ENCODE data around the gene MFSD6. TPM values are rescaled to one million over a fixed set of nuclear protein-coding genes. Genes with fewer than 3 reads are reported as not detected.

MFSD6 gene
- total and polyA plus RNA-seq, 4 donors: 15.0 to 52.0 (median 42.3) TPM

DNA sequence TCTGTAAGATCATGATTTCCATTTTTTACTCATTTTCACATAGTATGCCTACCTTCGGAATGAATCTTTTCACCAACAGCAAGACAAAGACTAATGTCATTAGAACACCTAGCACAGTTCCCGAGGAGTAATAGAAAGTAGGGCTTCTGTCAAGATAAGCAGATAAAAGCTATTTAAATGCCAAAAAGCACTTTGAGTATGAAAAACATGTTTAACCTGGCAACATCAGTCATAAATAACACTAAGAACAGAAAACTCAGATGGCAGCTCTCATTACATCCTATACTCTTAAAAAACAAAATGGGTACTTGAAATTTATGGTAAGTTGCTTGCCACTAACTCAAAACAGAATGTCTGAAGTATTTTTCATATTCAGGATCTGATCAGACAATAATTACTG is 109.3 kb downstream of the MFSD6 start:
- WGBS (ENCODE audit: insufficient coverage): no CpG with 5 or more reads among the region's 2 CpGs
- Histone ChIP-seq H3K4me3 (ENCODE audit: low read depth, low read length) (no peak overlapping the region), H3K9me3 (ENCODE audit: control insufficient read depth, insufficient read depth, low read length) (no peaks in the 10 kb centered on the region), H3K27ac (ENCODE audit: low read depth, low read length) (no peak overlapping the region), H3K27me3 (ENCODE audit: control insufficient read depth, insufficient read depth, low read length) (no peaks in the 10 kb centered on the region), H3K36me3 (ENCODE audit: control insufficient read depth, insufficient read depth, low read length) (no peaks in the 10 kb centered on the region), H3K4me1 (ENCODE audit: control insufficient read depth, insufficient read depth, low read length) (no peaks in the 10 kb centered on the region)
- DNase-seq (ENCODE audit: low read depth in 4 of 6, low spot score in 6 of 6): no peak

DNA sequence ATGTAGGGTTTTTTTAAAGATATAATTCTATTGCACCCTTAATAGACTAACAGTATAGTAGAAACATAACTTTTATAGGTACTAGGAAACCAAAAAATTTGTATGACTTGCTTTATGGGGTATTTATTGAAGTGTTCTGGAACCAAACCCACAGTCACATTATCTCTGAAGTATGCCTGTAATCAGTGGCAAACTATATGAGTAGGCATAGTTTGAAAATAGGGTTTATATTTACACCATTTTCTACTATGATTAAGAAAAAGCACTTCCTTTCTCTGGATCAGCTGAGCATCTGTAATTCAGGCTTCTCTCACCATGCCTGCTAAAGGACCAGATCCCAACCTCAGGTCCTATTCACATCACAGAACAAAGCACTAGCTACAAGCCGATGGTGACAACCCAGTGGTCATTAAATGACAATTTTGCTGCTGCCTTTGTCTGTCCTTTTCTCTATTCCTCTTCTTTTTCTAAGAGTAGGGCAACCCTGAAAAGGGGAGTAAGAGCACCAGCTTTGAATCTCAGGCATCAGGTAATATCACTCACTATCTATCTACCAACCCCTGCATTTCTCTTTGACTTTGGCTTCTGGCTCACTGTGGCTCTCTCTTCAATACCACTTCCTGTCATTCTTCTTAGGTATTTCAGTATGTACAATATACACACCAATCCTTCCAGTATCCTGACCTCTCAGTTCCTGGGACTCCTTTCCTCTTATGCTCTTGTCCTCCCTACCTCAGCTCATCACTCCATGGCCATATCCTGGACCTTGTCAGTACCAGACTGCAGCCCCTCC is 112.0 kb downstream of the MFSD6 start:
- 29% methylated on average over 1 of the region's 1 CpG for WGBS (ENCODE audit: insufficient coverage)
- no peak overlapping the region for H3K4me3 ChIP-seq (ENCODE audit: low read depth, low read length)
- no peaks in the 10 kb centered on the region for H3K9me3 ChIP-seq (ENCODE audit: control insufficient read depth, insufficient read depth, low read length)
- no peak overlapping the region for H3K27ac ChIP-seq (ENCODE audit: low read depth, low read length)
- H3K27me3 ChIP-seq (ENCODE audit: control insufficient read depth, insufficient read depth, low read length): no peaks in the 10 kb centered on the region
- no peaks in the 10 kb centered on the region for H3K4me1 ChIP-seq (ENCODE audit: control insufficient read depth, insufficient read depth, low read length)
- no peak for DNase-seq (ENCODE audit: low read depth in 4 of 6, low spot score in 6 of 6)
- no peaks in the 10 kb centered on the region for H3K36me3 ChIP-seq (ENCODE audit: control insufficient read depth, insufficient read depth, low read length)

DNA sequence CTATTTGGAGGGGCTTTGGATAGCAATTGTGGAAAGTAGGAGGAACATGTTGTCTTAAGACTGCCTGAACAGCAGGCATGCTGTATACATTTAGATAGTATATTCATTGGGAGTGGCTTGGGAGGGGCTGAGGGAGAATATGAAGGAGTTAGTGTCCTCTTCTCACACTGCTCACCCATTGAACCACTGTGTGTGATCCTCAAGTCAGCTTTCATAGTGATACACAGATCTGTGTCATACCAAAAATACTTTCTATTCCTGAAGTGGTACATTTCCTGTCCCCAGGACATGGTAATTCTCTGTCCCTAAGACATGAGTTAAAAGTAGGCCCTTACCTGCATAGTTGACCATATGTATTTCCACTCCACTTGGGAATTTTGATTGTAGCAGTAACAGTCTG is 116.8 kb downstream of the MFSD6 start:
- Histone ChIP-seq H3K27ac (ENCODE audit: low read depth, low read length) (no peak overlapping the region), H3K4me3 (ENCODE audit: low read depth, low read length) (no peak overlapping the region), H3K36me3 (ENCODE audit: control insufficient read depth, insufficient read depth, low read length) (no peaks in the 10 kb centered on the region), H3K27me3 (ENCODE audit: control insufficient read depth, insufficient read depth, low read length) (no peaks in the 10 kb centered on the region), H3K9me3 (ENCODE audit: control insufficient read depth, insufficient read depth, low read length) (no peaks in the 10 kb centered on the region), H3K4me1 (ENCODE audit: control insufficient read depth, insufficient read depth, low read length) (no peaks in the 10 kb centered on the region)
- no peak for DNase-seq (ENCODE audit: low read depth in 4 of 6, low spot score in 6 of 6)

DNA sequence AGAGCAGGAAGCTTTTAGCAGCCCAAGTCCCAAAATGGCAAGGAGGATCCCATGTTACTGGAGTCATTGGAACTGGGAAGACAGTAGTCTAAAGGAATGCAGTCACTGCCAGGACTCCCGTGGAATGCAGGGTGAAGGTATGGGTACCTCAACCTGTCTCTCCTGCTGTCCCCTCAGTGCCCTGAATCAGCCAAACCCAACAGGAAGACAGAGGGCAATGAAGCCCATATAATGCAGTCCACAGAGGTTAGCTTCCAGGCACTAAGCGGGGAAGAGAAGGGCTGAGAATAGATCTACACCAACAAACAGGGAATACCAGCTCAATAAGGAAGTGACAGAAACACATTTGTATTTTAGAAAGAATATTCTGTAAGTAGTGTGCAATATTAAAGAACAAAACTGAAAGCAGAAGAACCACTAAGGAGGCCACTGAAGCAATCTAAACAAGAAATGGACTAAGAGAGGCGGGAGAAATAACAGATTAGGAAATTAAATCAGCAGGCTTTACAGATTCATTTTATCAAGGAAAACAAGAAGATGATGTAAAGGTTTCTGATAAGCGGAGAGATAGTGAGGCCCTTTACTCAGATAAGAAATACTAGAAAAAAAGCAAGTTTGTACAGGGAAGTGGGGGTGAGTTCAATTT is 118.1 kb downstream of the MFSD6 start:
- WGBS (ENCODE audit: insufficient coverage): 81% methylated on average over 3 of the region's 4 CpGs
- Histone ChIP-seq H3K4me3 (ENCODE audit: low read depth, low read length) (no peak overlapping the region), H3K36me3 (ENCODE audit: control insufficient read depth, insufficient read depth, low read length) (no peaks in the 10 kb centered on the region), H3K9me3 (ENCODE audit: control insufficient read depth, insufficient read depth, low read length) (no peaks in the 10 kb centered on the region), H3K27ac (ENCODE audit: low read depth, low read length) (no peak overlapping the region), H3K4me1 (ENCODE audit: control insufficient read depth, insufficient read depth, low read length) (no peaks in the 10 kb centered on the region), H3K27me3 (ENCODE audit: control insufficient read depth, insufficient read depth, low read length) (no peaks in the 10 kb centered on the region)
- DNase-seq (ENCODE audit: low read depth in 4 of 6, low spot score in 6 of 6): no peak

DNA sequence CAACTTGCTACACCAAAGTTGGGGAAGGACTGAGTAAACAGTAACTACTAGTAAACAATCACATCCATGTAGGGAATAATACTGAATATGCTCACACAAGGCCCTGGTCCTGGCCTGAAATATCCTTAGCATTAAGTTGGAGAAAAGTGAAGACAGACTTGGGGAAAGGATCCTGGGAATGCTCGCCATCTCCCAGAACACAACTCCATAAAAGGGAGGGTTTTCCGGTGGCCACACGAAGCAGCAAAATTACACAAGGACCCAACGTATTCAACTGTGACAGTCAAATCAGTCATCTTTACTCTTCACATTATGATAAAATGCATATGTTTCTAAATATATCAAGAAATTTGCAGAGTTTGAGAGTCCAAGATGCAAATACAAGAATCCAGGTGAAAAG is 119.1 kb downstream of the MFSD6 start:
- no peak overlapping the region for H3K4me3 ChIP-seq (ENCODE audit: low read depth, low read length)
- no peaks in the 10 kb centered on the region for H3K36me3 ChIP-seq (ENCODE audit: control insufficient read depth, insufficient read depth, low read length)
- no peak overlapping the region for H3K27ac ChIP-seq (ENCODE audit: low read depth, low read length)
- H3K9me3 ChIP-seq (ENCODE audit: control insufficient read depth, insufficient read depth, low read length): no peaks in the 10 kb centered on the region
- no peaks in the 10 kb centered on the region for H3K4me1 ChIP-seq (ENCODE audit: control insufficient read depth, insufficient read depth, low read length)
- DNase-seq (ENCODE audit: low read depth in 4 of 6, low spot score in 6 of 6): no peak
- no CpG with 5 or more reads among the region's 4 CpGs for WGBS (ENCODE audit: insufficient coverage)
- H3K27me3 ChIP-seq (ENCODE audit: control insufficient read depth, insufficient read depth, low read length): no peaks in the 10 kb centered on the region

DNA sequence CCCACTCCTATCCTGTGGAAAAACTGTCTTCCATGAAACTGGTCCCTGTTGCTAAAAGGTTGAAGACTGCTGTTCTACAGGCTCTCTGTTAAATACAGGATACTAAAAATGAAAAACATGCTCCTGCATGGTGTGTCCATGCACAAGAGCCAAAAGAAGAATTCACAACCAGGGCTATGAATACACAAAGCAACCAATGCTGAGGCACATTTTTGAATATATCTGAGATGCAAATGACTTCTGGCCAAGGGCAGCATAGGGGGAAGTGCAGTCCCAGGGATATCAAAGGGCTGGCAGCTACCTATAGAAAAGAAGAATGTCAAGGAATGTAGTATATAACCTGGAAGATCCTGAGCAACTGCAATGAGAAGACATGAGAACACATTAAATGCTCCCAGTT is 119.8 kb downstream of the MFSD6 start:
- Histone ChIP-seq H3K27ac (ENCODE audit: low read depth, low read length) (no peak overlapping the region), H3K4me1 (ENCODE audit: control insufficient read depth, insufficient read depth, low read length) (no peaks in the 10 kb centered on the region), H3K9me3 (ENCODE audit: control insufficient read depth, insufficient read depth, low read length) (no peaks in the 10 kb centered on the region), H3K27me3 (ENCODE audit: control insufficient read depth, insufficient read depth, low read length) (no peaks in the 10 kb centered on the region), H3K36me3 (ENCODE audit: control insufficient read depth, insufficient read depth, low read length) (no peaks in the 10 kb centered on the region), H3K4me3 (ENCODE audit: low read depth, low read length) (no peak overlapping the region)
- DNase-seq (ENCODE audit: low read depth in 4 of 6, low spot score in 6 of 6): no peak

DNA sequence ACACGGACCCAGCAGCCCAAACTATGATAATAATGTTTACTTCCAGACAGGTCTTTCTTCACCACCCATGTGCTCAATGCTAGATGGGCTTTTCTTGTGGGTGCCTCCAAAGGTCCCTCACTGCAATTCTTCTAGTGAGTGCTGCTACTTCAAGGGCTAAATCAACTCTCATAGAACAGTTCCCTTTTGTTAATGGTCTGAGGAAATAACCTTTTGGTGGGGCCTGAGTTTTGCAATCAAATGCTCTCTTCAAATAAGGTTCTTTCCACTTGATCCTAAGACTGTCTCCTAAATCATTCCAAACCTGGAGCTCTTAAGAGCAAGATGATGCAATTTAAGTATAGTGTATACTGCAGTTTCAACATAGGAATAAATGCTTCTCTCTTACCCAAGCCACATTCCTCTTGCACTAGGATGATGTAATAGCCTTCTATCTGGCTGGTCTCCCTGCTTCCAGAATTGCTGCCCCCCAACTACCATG is 120.4 kb downstream of the MFSD6 start:
- Histone ChIP-seq H3K36me3 (ENCODE audit: control insufficient read depth, insufficient read depth, low read length) (no peaks in the 10 kb centered on the region), H3K4me3 (ENCODE audit: low read depth, low read length) (no peak overlapping the region), H3K27ac (ENCODE audit: low read depth, low read length) (no peak overlapping the region), H3K9me3 (ENCODE audit: control insufficient read depth, insufficient read depth, low read length) (no peaks in the 10 kb centered on the region), H3K27me3 (ENCODE audit: control insufficient read depth, insufficient read depth, low read length) (no peaks in the 10 kb centered on the region), H3K4me1 (ENCODE audit: control insufficient read depth, insufficient read depth, low read length) (no peaks in the 10 kb centered on the region)
- WGBS (ENCODE audit: insufficient coverage): 60% methylated on average over 1 of the region's 1 CpG
- DNase-seq (ENCODE audit: low read depth in 4 of 6, low spot score in 6 of 6): no peak

DNA sequence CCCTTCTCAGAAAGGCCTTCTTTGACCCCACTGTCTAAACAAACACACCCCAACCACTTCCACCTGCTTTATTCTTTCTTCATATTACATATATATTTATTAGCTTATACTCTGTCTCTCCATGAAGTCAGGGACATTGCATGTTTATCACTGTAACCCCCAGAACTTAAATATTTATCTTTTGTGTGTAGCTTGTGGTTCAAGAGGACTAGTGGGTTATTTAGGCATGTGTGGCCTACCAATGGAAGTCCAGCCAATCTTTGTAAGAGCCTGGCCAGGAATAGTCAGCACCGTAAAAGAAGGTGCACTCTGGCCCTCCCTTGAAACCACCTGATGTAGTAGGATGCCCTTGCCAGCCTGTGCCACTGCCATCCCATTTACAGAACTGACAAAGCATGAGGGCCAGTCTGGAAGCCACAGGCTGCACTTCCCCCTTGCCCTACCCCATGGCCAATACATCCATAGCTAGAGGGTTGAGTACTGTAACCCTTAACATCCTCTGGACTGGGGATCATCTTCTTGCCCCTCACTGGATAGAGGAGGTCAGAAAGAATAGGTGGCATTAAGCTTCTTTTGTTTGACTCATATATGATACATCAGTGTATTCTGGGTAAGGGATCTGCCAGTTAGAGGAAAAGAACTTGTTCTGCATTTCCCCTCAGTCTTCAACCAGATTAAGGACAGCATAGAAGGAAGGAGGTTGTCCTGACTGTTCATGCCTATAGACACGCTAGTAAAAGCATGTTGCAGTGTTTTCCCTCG is 121.5 kb downstream of the MFSD6 start:
- H3K27me3 ChIP-seq (ENCODE audit: control insufficient read depth, insufficient read depth, low read length): no peaks in the 10 kb centered on the region
- H3K36me3 ChIP-seq (ENCODE audit: control insufficient read depth, insufficient read depth, low read length): no peaks in the 10 kb centered on the region
- peaks cover 7% of the 10 kb centered on the region for H3K4me1 ChIP-seq (ENCODE audit: control insufficient read depth, insufficient read depth, low read length)
- H3K9me3 ChIP-seq (ENCODE audit: control insufficient read depth, insufficient read depth, low read length): no peaks in the 10 kb centered on the region
- DNase-seq (ENCODE audit: low read depth in 4 of 6, low spot score in 6 of 6): no peak
- H3K27ac ChIP-seq (ENCODE audit: low read depth, low read length): no peak overlapping the region
- H3K4me3 ChIP-seq (ENCODE audit: low read depth, low read length): no peak overlapping the region
- 80% methylated on average over 2 of the region's 3 CpGs for WGBS (ENCODE audit: insufficient coverage)

DNA sequence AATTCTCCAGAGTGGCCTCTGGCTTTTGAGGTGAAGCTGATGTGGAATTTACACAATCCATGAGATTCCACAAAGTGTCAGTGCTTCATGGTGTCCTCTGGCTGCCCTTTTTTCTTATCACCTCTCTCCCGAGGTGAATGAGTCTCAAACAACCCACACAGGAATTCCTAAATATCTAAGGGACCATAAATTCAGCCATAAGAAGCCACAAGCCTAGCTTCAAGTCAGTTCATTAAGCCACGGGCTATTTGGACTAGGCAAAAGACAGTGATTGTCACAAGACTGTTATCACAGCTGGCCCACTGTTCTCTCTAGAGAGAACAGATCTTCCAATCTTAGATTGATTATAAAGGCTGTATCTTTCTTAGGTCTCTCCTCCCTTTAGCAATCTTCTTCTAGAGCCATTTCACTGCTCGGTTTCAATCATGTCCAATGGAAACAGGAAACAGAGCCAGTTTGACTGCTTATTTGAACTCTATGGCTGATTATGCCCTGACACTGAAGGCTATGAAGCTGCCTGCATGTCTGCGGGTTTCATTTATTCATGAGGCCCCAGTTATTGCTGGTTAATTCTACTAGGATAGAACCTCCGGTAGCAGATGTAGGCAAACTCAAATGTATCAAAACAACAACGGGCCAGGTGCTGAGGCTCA is 122.2 kb downstream of the MFSD6 start:
- H3K27ac ChIP-seq (ENCODE audit: low read depth, low read length): no peak overlapping the region
- WGBS (ENCODE audit: insufficient coverage): 45% methylated on average over 5 of the region's 6 CpGs
- peak in 2 of 6 donors; percentile 27 to 44 for DNase-seq (ENCODE audit: low read depth in 4 of 6, low spot score in 6 of 6)

More for the DNA sequence above, 122.2 kb downstream of the MFSD6 start:
- no peaks in the 10 kb centered on the region for H3K9me3 ChIP-seq (ENCODE audit: control insufficient read depth, insufficient read depth, low read length)
- peaks cover 7% of the 10 kb centered on the region for H3K4me1 ChIP-seq (ENCODE audit: control insufficient read depth, insufficient read depth, low read length)
- no peak overlapping the region for H3K4me3 ChIP-seq (ENCODE audit: low read depth, low read length)
- H3K36me3 ChIP-seq (ENCODE audit: control insufficient read depth, insufficient read depth, low read length): no peaks in the 10 kb centered on the region
- H3K27me3 ChIP-seq (ENCODE audit: control insufficient read depth, insufficient read depth, low read length): no peaks in the 10 kb centered on the region
